Breast epithelium (tissue), 4 donors: ENCODE results near the gene TSPAN11. TPM values are rescaled to one million over a fixed set of nuclear protein-coding genes. Genes with fewer than 3 reads are reported as not detected.

ENCODE experiments used
- DNase-seq, 2 donors: peaks; one replicate each; pipeline ENCODE4 v3.0.0-alpha.2; 2019; ENCODE audit warnings: low spot score in 2 of 2
- H3K27ac ChIP-seq, 2 donors: fragments of 200-600 bp; sonication (generic) in 1 of 2; one replicate each; pipeline ENCODE4 v1.5.1; 2016 to 2019; ENCODE audit warnings: mild to moderate bottlenecking in 1 of 2
- H3K27me3 ChIP-seq, 2 donors: fragments of 200-600 bp; sonication (generic) in 1 of 2; one replicate each; pipeline versions ENCODE4 v1.5.1 to v1.6.0; 2017 to 2019; ENCODE audit warnings: control low read depth in 1 of 2, mild to moderate bottlenecking in 1 of 2
- H3K36me3 ChIP-seq: fragments of 200-600 bp; one replicate; pipeline ENCODE4 v1.5.1; 2019
- H3K4me1 ChIP-seq, 2 donors: fragments of 200-600 bp; sonication (generic); one replicate each; pipeline ENCODE4 v1.5.1; 2016 to 2019; ENCODE audit warnings: control low read depth in 1 of 2
- H3K4me3 ChIP-seq, 3 donors: fragments of 200-600 bp; sonication (generic); 1 replicate in 2 of 3; 2 replicates in 1 of 3; pipeline ENCODE4 v1.5.1; 2016 to 2019; ENCODE audit warnings: mild to moderate bottlenecking in 3 of 3, moderate library complexity in 2 of 3
- H3K9me3 ChIP-seq, 2 donors: fragments of 200-600 bp; sonication (generic) in 1 of 2; one replicate each; pipeline ENCODE4 v1.5.1; 2016 to 2019; ENCODE audit warnings: control low read depth in 1 of 2
- POLR2A ChIP-seq: fragments of 450-650 bp; IDR thresholded peaks from one replicate; pipeline ENCODE4 v1.6.1; 2016; ENCODE audit warnings: antibody characterized with exemption, mild to moderate bottlenecking, moderate library complexity
- POLR2AphosphoS5 ChIP-seq, 3 donors: sonication (generic); formaldehyde crosslinking; IDR thresholded peaks; one replicate each; pipeline ENCODE4 v1.6.1; 2017; ENCODE audit warnings: antibody characterized with exemption in 3 of 3
- intact Hi-C: fragments of 100-400 bp; cut with DNase I; formaldehyde crosslinking; loops from one replicate; pipeline ENCODE4 v1.15.1; 2023; ENCODE audit warnings: low total_unique reads
- total RNA-seq, 3 donors: library from RNA; depleted of rRNA; stranded (reverse); fragments of >200 nt; gene quantifications; one replicate each; pipeline ENCODE4 v1.1.0, GENCODE V29; 2016
- TF ChIP-seq, protein P1 (sequence below), 3 donors: fragments of 450-650 bp; IDR thresholded peaks; one replicate each; pipeline ENCODE4 v1.5.1; 2016 to 2017; ENCODE audit warnings: antibody characterized with exemption in 3 of 3, mild to moderate bottlenecking in 3 of 3, moderate library complexity in 3 of 3

The TSPAN11 gene
- total RNA-seq, 3 donors from 2014 or later, result 0.48 to 1.3 (median 0.73) TPM

- no peaks in the 10 kb centered on the region for H3K36me3 ChIP-seq
- DNase-seq, result no peak
- H3K9me3 ChIP-seq, result no peaks in the 10 kb centered on the region
- no peak overlapping the region for H3K27ac ChIP-seq
- H3K4me3 ChIP-seq, result no peak overlapping the region
- no peaks in the 10 kb centered on the region for H3K4me1 ChIP-seq
- H3K27me3 ChIP-seq, result no peaks in the 10 kb centered on the region
- intact Hi-C loops, result no loop called here
- TF ChIP-seq, protein P1, sequence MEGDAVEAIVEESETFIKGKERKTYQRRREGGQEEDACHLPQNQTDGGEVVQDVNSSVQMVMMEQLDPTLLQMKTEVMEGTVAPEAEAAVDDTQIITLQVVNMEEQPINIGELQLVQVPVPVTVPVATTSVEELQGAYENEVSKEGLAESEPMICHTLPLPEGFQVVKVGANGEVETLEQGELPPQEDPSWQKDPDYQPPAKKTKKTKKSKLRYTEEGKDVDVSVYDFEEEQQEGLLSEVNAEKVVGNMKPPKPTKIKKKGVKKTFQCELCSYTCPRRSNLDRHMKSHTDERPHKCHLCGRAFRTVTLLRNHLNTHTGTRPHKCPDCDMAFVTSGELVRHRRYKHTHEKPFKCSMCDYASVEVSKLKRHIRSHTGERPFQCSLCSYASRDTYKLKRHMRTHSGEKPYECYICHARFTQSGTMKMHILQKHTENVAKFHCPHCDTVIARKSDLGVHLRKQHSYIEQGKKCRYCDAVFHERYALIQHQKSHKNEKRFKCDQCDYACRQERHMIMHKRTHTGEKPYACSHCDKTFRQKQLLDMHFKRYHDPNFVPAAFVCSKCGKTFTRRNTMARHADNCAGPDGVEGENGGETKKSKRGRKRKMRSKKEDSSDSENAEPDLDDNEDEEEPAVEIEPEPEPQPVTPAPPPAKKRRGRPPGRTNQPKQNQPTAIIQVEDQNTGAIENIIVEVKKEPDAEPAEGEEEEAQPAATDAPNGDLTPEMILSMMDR (IDR thresholded peaks at IDR 0.05), result no peak
- TF ChIP-seq POLR2A, result no peak
These were observed 64.9 kb downstream of the TSPAN11 start for GRCh38 chr12:30991466-30991865.

GRCh38 chr12:30992381-30992780 lies 65.8 kb downstream of the TSPAN11 start:
- Histone ChIP-seq H3K36me3 (no peaks in the 10 kb centered on the region), H3K9me3 (no peaks in the 10 kb centered on the region), H3K27ac (no peak overlapping the region), H3K4me1 (no peaks in the 10 kb centered on the region), H3K4me3 (no peak overlapping the region), H3K27me3 (no peaks in the 10 kb centered on the region)
- no peak for DNase-seq
- intact Hi-C loops, result no loop called here
- TF ChIP-seq POLR2AphosphoS5 (IDR thresholded peaks at IDR 0.05), result no peak
- TF ChIP-seq POLR2A, result no peak
- TF ChIP-seq, protein P1 (IDR thresholded peaks at IDR 0.05), result no peak

- H3K9me3 ChIP-seq, result no peaks in the 10 kb centered on the region
- no peaks in the 10 kb centered on the region for H3K36me3 ChIP-seq
- H3K4me1 ChIP-seq, result no peaks in the 10 kb centered on the region
- no peak overlapping the region for H3K4me3 ChIP-seq
- no peak overlapping the region for H3K27ac ChIP-seq
- intact Hi-C loops, result no loop called here
- TF ChIP-seq POLR2AphosphoS5 (IDR thresholded peaks at IDR 0.05) (no peak), POLR2A (no peak)
- TF ChIP-seq, protein P1 (IDR thresholded peaks at IDR 0.05), result no peak
- no peak for DNase-seq
- H3K27me3 ChIP-seq, result no peaks in the 10 kb centered on the region
These were observed 67.2 kb downstream of the TSPAN11 start for GRCh38 chr12:30993766-30994165.

- no peak for DNase-seq
- Histone ChIP-seq H3K36me3 (no peaks in the 10 kb centered on the region), H3K4me3 (no peak overlapping the region), H3K9me3 (no peaks in the 10 kb centered on the region), H3K27ac (no peak overlapping the region), H3K4me1 (no peaks in the 10 kb centered on the region), H3K27me3 (no peaks in the 10 kb centered on the region)
- TF ChIP-seq POLR2A, result no peak
- no peak for TF ChIP-seq POLR2AphosphoS5 (IDR thresholded peaks at IDR 0.05)
- TF ChIP-seq, protein P1 (IDR thresholded peaks at IDR 0.05), result no peak
- intact Hi-C loops, result no loop called here
These were observed 67.7 kb downstream of the TSPAN11 start for GRCh38 chr12:30994274-30994673.

DNA sequence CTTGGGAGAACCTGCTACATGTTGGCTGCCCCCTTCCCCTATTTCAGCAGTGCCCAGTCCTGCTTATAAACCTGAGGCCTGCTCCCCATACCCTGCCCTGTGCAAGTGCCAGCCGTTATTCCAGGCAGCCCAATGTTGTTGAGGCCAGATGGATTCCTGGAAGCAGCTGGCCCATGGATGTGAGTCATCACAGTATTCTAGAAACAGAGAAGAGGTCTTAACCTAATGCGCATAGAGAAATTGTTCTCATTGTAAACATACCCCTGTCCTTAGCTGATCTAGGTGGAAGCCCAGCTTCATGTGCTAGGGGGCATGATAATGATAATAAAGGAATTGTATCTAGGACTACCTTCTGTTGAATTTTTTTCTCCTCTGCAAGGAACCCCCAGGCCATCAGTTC lies 69.7 kb downstream of the TSPAN11 start:
- DNase-seq, result no peak
- no peaks in the 10 kb centered on the region for H3K36me3 ChIP-seq
- intact Hi-C loops, result no loop called here
- H3K4me1 ChIP-seq, result no peaks in the 10 kb centered on the region
- H3K27ac ChIP-seq, result no peak overlapping the region
- no peaks in the 10 kb centered on the region for H3K27me3 ChIP-seq
- H3K4me3 ChIP-seq, result no peak overlapping the region
- TF ChIP-seq, protein P1 (IDR thresholded peaks at IDR 0.05), result no peak
- no peak for TF ChIP-seq POLR2AphosphoS5 (IDR thresholded peaks at IDR 0.05)
- TF ChIP-seq POLR2A, result no peak
- no peaks in the 10 kb centered on the region for H3K9me3 ChIP-seq
